HG03135 (cell line): ENCODE results near the gene LARP7.
"Not testable (repeated sequence)": the region's sequence is repeated elsewhere in the genome, so short reads cannot be mapped to it uniquely, and the experiment has no call there.

Source experiments
- ATAC-seq: cut with Tn5 transposase; IDR thresholded peaks from one replicate; pipeline ENCODE4 v1.9.1; 2021; ENCODE audit warnings: mild to moderate bottlenecking, moderate library complexity; ENCODE audit not compliant: unreplicated experiment

The LARP7 gene

DNA sequence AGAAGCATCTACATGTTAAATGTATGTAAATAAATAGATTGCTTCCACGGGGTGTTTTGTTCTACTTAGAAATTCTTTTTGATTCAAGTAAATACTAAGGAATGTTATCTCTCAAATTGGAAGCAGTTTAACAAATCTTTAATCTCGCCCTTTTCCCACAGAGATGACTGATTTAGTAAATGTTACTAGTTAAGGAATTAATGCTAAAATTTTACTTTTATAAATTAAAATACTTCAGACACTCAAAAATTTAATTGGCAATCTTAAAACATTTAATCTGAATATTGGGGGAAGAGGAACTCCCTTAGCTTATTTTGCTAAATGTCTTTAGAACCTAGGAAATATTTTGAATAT is 12.1 kb downstream of the LARP7 start:
- ATAC-seq = no peak

- no peak for ATAC-seq
Measured at GRCh38 chr4:112650332-112650731, 13.4 kb downstream of the LARP7 start.

GRCh38 chr4:112651641-112652040 is 14.7 kb downstream of the LARP7 start:
- ATAC-seq = no peak

DNA sequence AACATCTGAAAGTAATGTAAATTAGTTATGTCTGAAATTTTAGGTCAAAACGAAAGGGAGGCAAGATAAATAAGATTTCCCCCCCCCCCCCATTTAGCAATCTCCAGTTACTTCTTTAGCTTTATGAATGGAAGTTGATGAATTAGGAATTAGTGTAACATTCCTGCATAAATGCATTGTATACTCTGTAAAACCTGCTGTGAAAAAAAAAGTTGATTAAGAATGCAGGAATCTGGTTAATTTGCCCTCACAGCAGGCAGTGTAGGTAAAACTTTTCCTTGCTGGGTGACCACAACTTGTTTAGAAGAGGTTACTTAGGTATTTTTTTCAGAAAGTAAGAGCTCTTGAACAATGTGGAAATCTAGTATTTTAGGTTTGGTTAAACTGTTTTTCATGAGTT is 15.3 kb downstream of the LARP7 start:
- no peak for ATAC-seq

DNA sequence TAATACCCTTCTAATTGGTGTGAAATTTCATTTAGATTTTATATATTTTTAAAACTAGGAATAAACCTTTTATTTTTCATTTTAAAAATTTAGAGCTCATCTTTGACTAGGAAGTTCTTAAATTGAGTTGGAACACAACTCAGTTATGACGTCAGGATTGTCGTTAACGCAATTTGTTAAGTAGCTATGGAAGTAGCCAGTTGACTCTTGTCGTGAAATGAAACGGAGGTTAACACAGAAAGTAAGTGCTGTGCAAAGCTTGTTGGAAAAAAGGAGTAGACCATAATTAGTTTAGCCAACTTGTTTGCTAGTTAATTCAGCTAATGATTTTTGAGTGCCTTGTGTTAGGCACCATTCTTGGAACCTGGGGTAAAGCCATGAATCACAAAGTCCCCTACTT is 18.3 kb downstream of the LARP7 start:
- no peak for ATAC-seq

- not testable (repeated sequence) for ATAC-seq
Measured at GRCh38 chr4:112656115-112656514, 19.2 kb downstream of the LARP7 start.

- no peak for ATAC-seq
Measured at GRCh38 chr4:112664611-112665010, 27.7 kb downstream of the LARP7 start.

DNA sequence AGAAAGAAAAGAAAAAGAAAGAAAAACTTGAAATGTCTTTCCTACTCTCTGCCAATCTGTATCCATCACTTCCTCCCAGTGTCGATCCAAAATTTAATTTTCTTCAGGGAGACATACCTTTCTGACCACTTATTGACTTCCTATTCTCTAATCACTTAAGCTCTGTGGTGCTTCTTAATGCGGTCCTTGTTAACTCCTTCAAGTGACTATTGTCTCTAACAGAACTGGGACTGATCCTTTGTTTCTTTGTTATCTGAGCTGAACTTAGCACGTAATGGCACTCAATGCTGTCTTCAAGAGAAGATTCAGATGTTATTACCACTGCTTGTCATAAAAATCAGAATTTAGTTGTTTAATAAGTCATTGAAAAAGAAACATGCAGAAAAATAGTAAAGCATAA is 31.2 kb downstream of the LARP7 start:
- no peak for ATAC-seq

DNA sequence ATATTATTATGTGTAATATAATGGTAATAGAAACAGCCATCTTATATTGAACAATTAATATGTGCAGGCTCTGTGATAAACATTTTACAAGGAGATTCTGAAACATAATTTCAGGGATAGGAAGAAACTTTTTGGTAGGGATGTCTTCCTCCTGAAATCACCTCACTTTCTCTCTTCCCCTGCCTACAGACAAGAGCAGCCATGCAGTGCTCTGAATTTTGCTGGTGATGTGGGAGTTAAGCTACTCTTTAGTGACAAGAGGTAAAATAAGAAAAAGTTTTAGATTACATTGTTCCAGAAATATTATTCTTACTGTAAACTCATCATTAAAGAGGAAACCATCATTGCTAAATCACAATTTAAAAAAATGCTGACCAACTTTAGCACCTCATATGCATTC is 36.1 kb downstream of the LARP7 start:
- ATAC-seq = no peak

DNA sequence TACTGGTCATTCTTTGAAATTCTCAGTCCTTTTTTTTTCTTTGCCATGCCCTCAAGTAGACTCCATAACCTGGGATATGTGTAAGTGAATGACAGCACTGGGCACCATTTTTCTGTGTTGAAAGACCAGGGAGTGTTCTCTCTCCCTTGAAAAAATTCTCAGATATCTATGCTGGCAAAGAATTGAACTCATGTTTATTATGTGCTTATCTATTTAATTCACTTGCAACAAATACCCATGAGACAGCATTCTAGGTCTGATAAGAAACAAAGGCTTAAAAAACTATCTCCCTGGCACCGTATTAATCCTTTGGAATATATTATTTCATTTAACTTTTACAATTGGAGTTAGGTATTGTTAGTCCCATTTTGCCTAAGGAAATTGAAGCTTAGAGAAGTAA is 36.7 kb downstream of the LARP7 start:
- ATAC-seq = no peak

- no peak for ATAC-seq
Measured at GRCh38 chr4:112674376-112674775, 37.4 kb downstream of the LARP7 start.

- no peak for ATAC-seq
Measured at GRCh38 chr4:112677519-112678091, 40.7 kb downstream of the LARP7 start.

GRCh38 chr4:112680996-112681395 is 44.1 kb downstream of the LARP7 start:
- no peak for ATAC-seq

DNA sequence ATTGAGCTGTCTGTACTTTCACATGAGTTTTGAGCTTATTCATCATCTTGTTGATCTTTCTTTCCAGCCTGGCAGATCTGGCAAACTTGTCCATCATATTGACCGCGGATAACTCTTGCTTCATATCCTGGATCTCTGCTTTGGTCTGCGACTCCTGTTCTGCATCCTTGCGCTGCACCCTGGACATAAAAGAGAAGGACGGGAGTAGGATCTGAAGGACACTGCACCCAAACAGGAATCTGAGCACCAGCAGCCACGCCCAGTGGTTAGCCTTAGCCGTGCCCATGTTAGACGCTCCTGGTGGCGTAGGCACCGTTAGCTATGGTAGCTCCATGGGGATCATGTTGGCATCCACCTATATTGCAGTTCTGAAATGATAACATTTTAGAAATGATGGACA is 56.6 kb downstream of the LARP7 start:
- no peak for ATAC-seq

DNA sequence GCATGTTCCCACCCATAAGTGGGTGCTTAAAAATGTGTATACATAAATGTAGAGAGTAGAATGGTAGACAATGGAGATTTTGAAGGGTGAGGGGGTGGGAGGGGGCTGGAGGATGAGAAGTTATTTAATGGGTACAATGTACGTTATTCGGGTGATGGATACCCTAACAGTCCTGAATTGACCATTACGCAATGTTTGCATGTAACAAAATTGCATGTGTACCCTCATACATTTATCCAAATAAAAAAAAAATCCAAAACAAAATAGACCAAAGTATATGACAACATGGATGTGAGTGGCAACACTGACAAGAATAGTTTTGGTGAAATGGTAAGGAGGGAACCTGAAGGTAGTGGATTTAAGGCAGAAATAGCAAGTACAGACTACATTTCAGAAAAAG is 63.7 kb downstream of the LARP7 start:
- no peak for ATAC-seq

GRCh38 chr4:112702892-112703291 is 65.9 kb downstream of the LARP7 start:
- no peak for ATAC-seq

- ATAC-seq = no peak
Measured at GRCh38 chr4:112704322-112704721, 67.4 kb downstream of the LARP7 start.

DNA sequence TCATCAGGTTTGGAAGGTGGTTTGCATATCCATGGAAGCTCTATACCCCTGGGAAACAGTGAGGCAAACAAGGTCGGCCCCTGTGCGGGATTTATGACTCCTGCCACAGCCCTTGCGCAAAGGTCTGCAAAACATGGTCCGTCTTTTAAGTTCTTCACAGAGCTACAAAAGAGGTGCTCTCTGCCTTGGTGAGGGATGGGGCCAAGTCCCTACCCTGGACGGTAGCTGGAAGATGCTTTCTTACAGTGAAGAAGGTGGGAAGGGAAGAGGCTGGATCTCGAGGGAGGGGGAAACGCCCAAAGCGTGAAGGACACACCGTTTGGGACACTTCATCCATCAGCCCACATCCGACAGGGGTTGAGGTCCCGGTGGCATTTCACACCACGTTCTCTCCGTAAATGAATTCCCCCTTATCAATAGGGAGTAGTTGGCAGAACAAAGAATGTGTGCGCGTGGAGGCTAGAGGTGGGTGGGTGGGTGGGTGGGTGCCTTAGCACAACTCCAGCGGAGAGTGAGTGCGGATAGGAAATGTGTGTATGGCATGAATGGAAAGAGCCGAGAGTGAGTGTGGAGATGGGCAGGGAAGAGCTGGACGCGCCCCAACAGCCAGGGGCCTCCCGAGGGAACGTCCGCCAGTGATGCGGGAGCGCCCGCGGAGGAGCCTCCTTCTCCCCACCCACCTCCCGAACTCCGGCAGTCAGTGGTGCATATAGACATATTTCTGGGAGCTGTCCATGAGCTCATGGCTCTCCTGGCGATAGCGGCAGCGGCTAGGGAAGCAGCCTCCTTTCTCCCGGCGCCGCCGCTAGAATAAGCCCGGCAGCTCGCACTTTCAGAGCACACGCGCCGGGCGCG is 68.3 kb downstream of the LARP7 start:
- no peak for ATAC-seq

- not testable (repeated sequence) for ATAC-seq
Measured at GRCh38 chr4:112705891-112706839, 69.2 kb downstream of the LARP7 start.

GRCh38 chr4:112706840-112707207 is 69.9 kb downstream of the LARP7 start:
- no peak for ATAC-seq
